ENCODE results near the gene ARHGAP18. TPM values are rescaled to one million over a fixed set of nuclear protein-coding genes. Genes with fewer than 3 reads are reported as not detected.

ARHGAP18 gene
- total and polyA plus RNA-seq, 8 donors, result 6.0 to 104 (median 30.2) TPM

GRCh38 chr6:129603741-129604140, 106.2 kb downstream of the ARHGAP18 start:
- TF ChIP-seq POLR2A (IDR thresholded peaks at IDR 0.05) (no peak), POLR2AphosphoS5 (IDR thresholded peaks at IDR 0.05) (no peak), EP300 (IDR thresholded peaks at IDR 0.05) (no peak), CTCF (IDR thresholded peaks at IDR 0.05) (no peak)
- Histone ChIP-seq H3K36me3 (peaks cover 4 to 51% (median 27%) of the 10 kb centered on the region in 4 donors), H3K9me3 (no peaks in the 10 kb centered on the region), H3K4me3 (no peak overlapping the region), H3K27ac (no peak overlapping the region), H3K27me3 (no peaks in the 10 kb centered on the region), H3K4me1 (peaks cover 0 to 5% (median 0%) of the 10 kb centered on the region in 4 donors)
- intact Hi-C loops (cut with DNase I; ENCODE audit: low total_unique reads), result no loop called here
- no peak for DNase-seq
- 85 to 93% (median 90%) methylated on average over 2 of the region's 2 CpGs for WGBS, 5 donors

GRCh38 chr6:129601323-129601722, 108.7 kb downstream of the ARHGAP18 start:
- DNase-seq, result no peak
- Histone ChIP-seq H3K9me3 (no peaks in the 10 kb centered on the region), H3K4me1 (peaks cover 0 to 10% (median 0%) of the 10 kb centered on the region in 4 donors), H3K36me3 (peaks cover 0 to 38% (median 20%) of the 10 kb centered on the region in 4 donors), H3K27ac (no peak overlapping the region), H3K27me3 (no peaks in the 10 kb centered on the region), H3K4me3 (no peak overlapping the region)
- TF ChIP-seq POLR2A (IDR thresholded peaks at IDR 0.05) (no peak), EP300 (IDR thresholded peaks at IDR 0.05) (no peak), POLR2AphosphoS5 (IDR thresholded peaks at IDR 0.05) (no peak), CTCF (IDR thresholded peaks at IDR 0.05) (no peak)
- intact Hi-C loops (cut with DNase I; ENCODE audit: low total_unique reads), result no loop called here
- 73 to 95% (median 92%) methylated on average over 3 of the region's 3 CpGs for WGBS, 5 donors

- Histone ChIP-seq H3K36me3 (peaks cover 0 to 26% (median 12%) of the 10 kb centered on the region in 4 donors), H3K9me3 (no peaks in the 10 kb centered on the region), H3K4me1 (peaks cover 0 to 10% (median 0%) of the 10 kb centered on the region in 4 donors), H3K4me3 (no peak overlapping the region), H3K27ac (no peak overlapping the region), H3K27me3 (no peaks in the 10 kb centered on the region)
- DNase-seq, result no peak
- intact Hi-C loops (cut with DNase I; ENCODE audit: low total_unique reads), result loop anchor here (5.0 kb wide), 1 partner anchor 133 kb away; no protein-coding TSS in a partner anchor
- no peak for TF ChIP-seq CTCF (IDR thresholded peaks at IDR 0.05)
- TF ChIP-seq POLR2A (IDR thresholded peaks at IDR 0.05), result no peak
- TF ChIP-seq POLR2AphosphoS5 (IDR thresholded peaks at IDR 0.05), result no peak
- TF ChIP-seq EP300 (IDR thresholded peaks at IDR 0.05), result no peak
- 75 to 85% (median 82%) methylated on average over 5 of the region's 5 CpGs for WGBS, 5 donors
Observed at GRCh38 chr6:129599467-129599866, 110.5 kb downstream of the ARHGAP18 start.

- TF ChIP-seq POLR2AphosphoS5 (IDR thresholded peaks at IDR 0.05), result peak in 1 of 3 donors; percentile 45
- peak in 5 of 7 experiments; percentile 51 to 83 (median 76) for TF ChIP-seq CTCF (IDR thresholded peaks at IDR 0.05)
- no peak for TF ChIP-seq EP300 (IDR thresholded peaks at IDR 0.05)
- no peaks in the 10 kb centered on the region for H3K9me3 ChIP-seq
- H3K36me3 ChIP-seq, result peaks cover 0 to 23% (median 11%) of the 10 kb centered on the region in 4 donors
- H3K27me3 ChIP-seq, result no peaks in the 10 kb centered on the region
- DNase-seq, result peak in 1 of 2 donors; percentile 86
- intact Hi-C loops (cut with DNase I; ENCODE audit: low total_unique reads), result loop anchor here (5.0 kb wide), 1 partner anchor 134 kb away; no protein-coding TSS in a partner anchor
- no peak overlapping the region for H3K27ac ChIP-seq
- no peak overlapping the region for H3K4me3 ChIP-seq
- H3K4me1 ChIP-seq, result peaks cover 0 to 10% (median 0%) of the 10 kb centered on the region in 4 donors
- 23 to 47% (median 34%) methylated on average over 6 of the region's 6 CpGs for WGBS, 5 donors
Observed at GRCh38 chr6:129598244-129599187, 111.5 kb downstream of the ARHGAP18 start.
